SK-N-SH (cell line): ENCODE results near the gene ANKRD33B. TPM values are rescaled to one million over a fixed set of nuclear protein-coding genes. Genes with fewer than 3 reads are reported as not detected.

Experiments
- CTCF ChIA-PET: fragments of 300-600, 350-600 bp; formaldehyde crosslinking; extraction: SDS; loops from one replicate; lab custom pipeline; 2021; lab: Yijun Ruan, JAX
- POLR2A ChIA-PET: fragments of 350-600 bp; sonication (Branson Sonifier 250); formaldehyde crosslinking; extraction: SDS; loops from one replicate; lab custom pipeline; 2020; ENCODE audit warnings: antibody characterized with exemption, inconsistent platforms; lab: Yijun Ruan, JAX
- DNase-seq: peaks from one replicate; pipeline ENCODE4 v3.0.0; 2012
- H2AFZ ChIP-seq: fragments of 200-600 bp; sonication (generic); 2 replicates; pipeline ENCODE4 v1.8.1; 2016; ENCODE audit warnings: antibody characterized with exemption, mild to moderate bottlenecking, low read depth
- H3F3A ChIP-seq: fragments of 200-600 bp; sonication (generic); replicated peaks from 2 replicates; pipeline ENCODE3; 2016; ENCODE audit warnings: antibody characterized with exemption, mild to moderate bottlenecking; ENCODE audit not compliant: insufficient read depth
- H3K27ac ChIP-seq, 2 experiments: fragments of 200-500 bp in 1 of 2; fragments of 200-600 bp in 1 of 2; sonication (Bioruptor generic) in 1 of 2; sonication (generic), shearing (Covaris generic) in 1 of 2; 2 replicates each; pipeline versions ENCODE4 v1.5.1 to v1.6.1; 2014 to 2016; ENCODE audit warnings: low read depth in 2 of 2, inconsistent platforms in 1 of 2, low read length in 1 of 2, mild to moderate bottlenecking in 1 of 2, mixed read lengths in 1 of 2
- H3K27me3 ChIP-seq: fragments of 200-600 bp; sonication (generic), shearing (Covaris generic); 2 replicates; pipeline ENCODE4 v1.6.1; 2016; ENCODE audit warnings: mixed run types; ENCODE audit not compliant: insufficient read depth
- H3K36me3 ChIP-seq, 2 experiments: fragments of 200-500 bp in 1 of 2; fragments of 200-600 bp in 1 of 2; sonication (Bioruptor generic) in 1 of 2; sonication (generic) in 1 of 2; replicated peaks in 1 of 2; 2 replicates each; pipeline versions ENCODE3 to v1.5.1; 2014 to 2016; ENCODE audit warnings: low read length in 1 of 2, mild to moderate bottlenecking in 1 of 2; ENCODE audit not compliant: insufficient read depth in 2 of 2, control insufficient read depth in 1 of 2
- H3K4me1 ChIP-seq, 2 experiments: fragments of 200-500 bp in 1 of 2; fragments of 200-600 bp in 1 of 2; sonication (Bioruptor generic) in 1 of 2; sonication (generic), shearing (Covaris generic) in 1 of 2; 2 replicates each; pipeline versions ENCODE4 v1.5.1 to v1.6.1; 2014 to 2016; ENCODE audit warnings: low read depth in 1 of 2, low read length in 1 of 2, mixed run types in 1 of 2; ENCODE audit not compliant: insufficient read depth in 2 of 2, control insufficient read depth in 1 of 2
- H3K4me2 ChIP-seq: fragments of 200-600 bp; sonication (generic), shearing (Covaris generic); 2 replicates; pipeline ENCODE4 v1.6.1; 2017; ENCODE audit warnings: mixed run types
- H3K4me3 ChIP-seq, 2 experiments: fragments of 200-500 bp in 1 of 2; fragments of 200-600 bp in 1 of 2; sonication (Bioruptor generic) in 1 of 2; sonication (generic), shearing (Covaris generic) in 1 of 2; 2 replicates each; pipeline versions ENCODE4 v1.5.1 to v1.8.1; 2014 to 2016; ENCODE audit warnings: low read depth in 2 of 2, inconsistent platforms in 1 of 2, low read length in 1 of 2, mild to moderate bottlenecking in 1 of 2, mixed read lengths in 1 of 2, moderate library complexity in 1 of 2
- H3K79me2 ChIP-seq: fragments of 200-600 bp; sonication (generic); 2 replicates; pipeline ENCODE4 v1.8.1; 2017; ENCODE audit warnings: mild to moderate bottlenecking; ENCODE audit not compliant: insufficient read depth
- H3K9ac ChIP-seq: fragments of 200-600 bp; sonication (generic); 2 replicates; pipeline ENCODE4 v1.6.1; 2017; ENCODE audit warnings: mixed run types
- H3K9me2 ChIP-seq: fragments of 200-600 bp; sonication (generic); 2 replicates; pipeline ENCODE4 v1.6.1; 2017; ENCODE audit warnings: mixed run types
- H3K9me3 ChIP-seq: fragments of 200-600 bp; sonication (generic); 2 replicates; pipeline ENCODE4 v1.6.1; 2017; ENCODE audit warnings: mixed run types, mild to moderate bottlenecking, moderate library complexity
- H4K20me1 ChIP-seq: fragments of 200-600 bp; sonication (generic); 2 replicates; pipeline ENCODE4 v1.6.1; 2017; ENCODE audit warnings: mild to moderate bottlenecking, mixed run types; ENCODE audit not compliant: insufficient read depth
- ELF1 ChIP-seq: IDR thresholded peaks from 2 replicates; pipeline ENCODE4 v1.4.0; 2012
- EP300 ChIP-seq, 2 experiments: IDR thresholded peaks; 2 replicates each; pipeline versions ENCODE4 v1.4.0 to v1.6.1; 2012; ENCODE audit warnings: borderline replicate concordance in 1 of 2, low read depth in 1 of 2, low read length in 1 of 2
- FOSL2 ChIP-seq: IDR thresholded peaks from 2 replicates; pipeline ENCODE4 v1.4.0; 2012; ENCODE audit warnings: low read depth, mild to moderate bottlenecking, moderate library complexity, borderline replicate concordance
- FOXJ3 ChIP-seq: sonication (generic); formaldehyde crosslinking; IDR thresholded peaks from 2 replicates; pipeline ENCODE4 v1.5.1; 2020; ENCODE audit warnings: mild to moderate bottlenecking, missing genetic modification reagents
- GABPA ChIP-seq: IDR thresholded peaks from 2 replicates; pipeline ENCODE4 v1.4.0; 2012; ENCODE audit warnings: low read depth, mild to moderate bottlenecking
- IRF3 ChIP-seq: fragments of 150-350 bp; IDR thresholded peaks from 2 replicates; pipeline ENCODE4 v1.6.1; 2016; ENCODE audit warnings: mild to moderate bottlenecking, low read depth, low read length
- MAX ChIP-seq: IDR thresholded peaks from 2 replicates; pipeline ENCODE4 v1.4.0; 2012; ENCODE audit warnings: low read depth
- MEF2A ChIP-seq: IDR thresholded peaks from 2 replicates; pipeline ENCODE4 v1.4.0; 2012; ENCODE audit warnings: low read depth, borderline replicate concordance
- MXI1 ChIP-seq: IDR thresholded peaks from 2 replicates; pipeline ENCODE4 v1.6.1; 2012; ENCODE audit warnings: mild to moderate bottlenecking, low read depth, low read length, improper control_type of control experiment
- NRF1 ChIP-seq: IDR thresholded peaks from 2 replicates; pipeline ENCODE4 v1.6.1; 2012; ENCODE audit warnings: low read depth, mild to moderate bottlenecking, low read length
- PBX3 ChIP-seq: IDR thresholded peaks from 2 replicates; pipeline ENCODE4; 2012
- RCOR1 ChIP-seq: fragments of 150-350 bp; IDR thresholded peaks from 2 replicates; pipeline ENCODE4 v1.6.1; 2017; ENCODE audit warnings: antibody characterized with exemption, low read length
- RFX5 ChIP-seq: IDR thresholded peaks from 2 replicates; pipeline ENCODE4 v1.6.1; 2012; ENCODE audit warnings: mild to moderate bottlenecking, improper control_type of control experiment, low read length
- TCF12 ChIP-seq: IDR thresholded peaks from 2 replicates; pipeline ENCODE4 v1.4.0; 2012
- USF1 ChIP-seq: IDR thresholded peaks from 2 replicates; pipeline ENCODE4 v1.4.0; 2012; ENCODE audit warnings: low read depth, borderline replicate concordance
- WGBS: methylation state at CpG from one replicate; pipeline ENCODE4 v1.1.6; 2017; ENCODE audit warnings: low lambda C conversion rate; 5-methylcytosine and 5-hydroxymethylcytosine counted together
- polyA plus RNA-seq, 3 experiments: library from polyadenylated mRNA; depleted of rRNA; stranded (reverse); fragments of >200 nt; gene quantifications; 2 replicates each; pipeline ENCODE4 v1.2.3, GENCODE V29; 2012
- TF ChIP-seq, protein P1 (sequence below): IDR thresholded peaks from 2 replicates; pipeline ENCODE4 v1.6.1; 2012; ENCODE audit warnings: mild to moderate bottlenecking, low read depth, low read length, moderate library complexity
- TF ChIP-seq, protein P2 (sequence below): fragments of 150-350 bp; IDR thresholded peaks from 2 replicates; pipeline ENCODE4 v1.6.1; 2017; ENCODE audit warnings: antibody characterized with exemption, low read length, low read depth, borderline replicate concordance
- TF ChIP-seq, protein P3 (sequence below): IDR thresholded peaks from 2 replicates; pipeline ENCODE4 v1.4.0; 2012; ENCODE audit warnings: low read depth, borderline replicate concordance

The ANKRD33B gene
- polyA plus RNA-seq, 1 of the 3 experiments (the other 2 are of a cell fraction), result 1.8 TPM

DNA sequence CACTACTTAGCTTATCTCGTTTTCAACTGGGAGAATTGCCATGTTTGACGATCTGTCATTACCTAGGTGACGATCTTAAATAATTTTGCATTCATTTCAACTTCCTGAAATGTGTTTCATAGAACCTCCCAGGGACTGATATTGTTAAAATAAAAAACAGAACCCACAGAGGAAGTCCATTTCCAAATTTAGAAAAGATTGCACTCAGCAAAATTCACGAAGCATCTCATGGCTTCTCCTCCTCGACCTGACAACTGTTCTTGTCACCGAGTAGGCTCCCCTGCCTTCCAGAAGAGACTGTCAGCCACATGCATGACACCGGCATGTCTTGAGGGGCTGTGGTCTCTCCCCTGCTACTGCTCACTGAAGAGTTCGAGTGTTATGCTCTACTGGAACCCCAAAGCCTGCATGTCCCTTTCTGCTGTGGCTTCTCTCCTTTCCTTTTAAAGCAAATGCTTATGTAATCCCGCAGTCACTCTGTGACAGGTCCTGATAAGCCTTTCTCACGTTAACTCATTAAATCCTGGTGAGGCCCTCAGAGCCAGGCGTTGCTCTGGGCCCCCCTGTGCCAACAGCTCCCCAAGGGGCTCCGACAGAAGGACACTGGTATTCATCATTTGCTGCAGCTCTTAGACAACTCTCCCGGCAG, 26.8 kb upstream of the ANKRD33B start:
- H3F3A ChIP-seq, result peaks cover 5% of the 10 kb centered on the region
- H3K4me1 ChIP-seq, result peaks cover 6 to 7% of the 10 kb centered on the region in 2 experiments; a peak in 3 of 4 replicates
- no peaks in the 10 kb centered on the region for H3K79me2 ChIP-seq
- H3K4me2 ChIP-seq, result no peak overlapping the region
- H4K20me1 ChIP-seq, result no peaks in the 10 kb centered on the region
- no peak overlapping the region for H3K4me3 ChIP-seq
- no peak overlapping the region for H3K9ac ChIP-seq
- POLR2A ChIA-PET, result no interaction called here
- DNase-seq, result no peak
- no peaks in the 10 kb centered on the region for H3K27me3 ChIP-seq
- TF ChIP-seq FOXJ3 (CRISPR knock-in tag) (no peak), EP300 (IDR thresholded peaks at IDR 0.05; ENCODE audit: borderline replicate concordance in 1 of 2, low read depth in 1 of 2, low read length in 1 of 2) (no peak), FOSL2 (no peak), MXI1 (no peak), MEF2A (no peak), GABPA (no peak), NRF1 (no peak), PBX3 (no peak), ELF1 (no peak), TCF12 (no peak), RFX5 (no peak), USF1 (no peak), RCOR1 (no peak), IRF3 (no peak), MAX (no peak)
- TF ChIP-seq, protein P1, sequence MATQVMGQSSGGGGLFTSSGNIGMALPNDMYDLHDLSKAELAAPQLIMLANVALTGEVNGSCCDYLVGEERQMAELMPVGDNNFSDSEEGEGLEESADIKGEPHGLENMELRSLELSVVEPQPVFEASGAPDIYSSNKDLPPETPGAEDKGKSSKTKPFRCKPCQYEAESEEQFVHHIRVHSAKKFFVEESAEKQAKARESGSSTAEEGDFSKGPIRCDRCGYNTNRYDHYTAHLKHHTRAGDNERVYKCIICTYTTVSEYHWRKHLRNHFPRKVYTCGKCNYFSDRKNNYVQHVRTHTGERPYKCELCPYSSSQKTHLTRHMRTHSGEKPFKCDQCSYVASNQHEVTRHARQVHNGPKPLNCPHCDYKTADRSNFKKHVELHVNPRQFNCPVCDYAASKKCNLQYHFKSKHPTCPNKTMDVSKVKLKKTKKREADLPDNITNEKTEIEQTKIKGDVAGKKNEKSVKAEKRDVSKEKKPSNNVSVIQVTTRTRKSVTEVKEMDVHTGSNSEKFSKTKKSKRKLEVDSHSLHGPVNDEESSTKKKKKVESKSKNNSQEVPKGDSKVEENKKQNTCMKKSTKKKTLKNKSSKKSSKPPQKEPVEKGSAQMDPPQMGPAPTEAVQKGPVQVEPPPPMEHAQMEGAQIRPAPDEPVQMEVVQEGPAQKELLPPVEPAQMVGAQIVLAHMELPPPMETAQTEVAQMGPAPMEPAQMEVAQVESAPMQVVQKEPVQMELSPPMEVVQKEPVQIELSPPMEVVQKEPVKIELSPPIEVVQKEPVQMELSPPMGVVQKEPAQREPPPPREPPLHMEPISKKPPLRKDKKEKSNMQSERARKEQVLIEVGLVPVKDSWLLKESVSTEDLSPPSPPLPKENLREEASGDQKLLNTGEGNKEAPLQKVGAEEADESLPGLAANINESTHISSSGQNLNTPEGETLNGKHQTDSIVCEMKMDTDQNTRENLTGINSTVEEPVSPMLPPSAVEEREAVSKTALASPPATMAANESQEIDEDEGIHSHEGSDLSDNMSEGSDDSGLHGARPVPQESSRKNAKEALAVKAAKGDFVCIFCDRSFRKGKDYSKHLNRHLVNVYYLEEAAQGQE, result no peak
- TF ChIP-seq, protein P2, sequence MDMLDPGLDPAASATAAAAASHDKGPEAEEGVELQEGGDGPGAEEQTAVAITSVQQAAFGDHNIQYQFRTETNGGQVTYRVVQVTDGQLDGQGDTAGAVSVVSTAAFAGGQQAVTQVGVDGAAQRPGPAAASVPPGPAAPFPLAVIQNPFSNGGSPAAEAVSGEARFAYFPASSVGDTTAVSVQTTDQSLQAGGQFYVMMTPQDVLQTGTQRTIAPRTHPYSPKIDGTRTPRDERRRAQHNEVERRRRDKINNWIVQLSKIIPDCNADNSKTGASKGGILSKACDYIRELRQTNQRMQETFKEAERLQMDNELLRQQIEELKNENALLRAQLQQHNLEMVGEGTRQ, result no peak
- TF ChIP-seq, protein P3, sequence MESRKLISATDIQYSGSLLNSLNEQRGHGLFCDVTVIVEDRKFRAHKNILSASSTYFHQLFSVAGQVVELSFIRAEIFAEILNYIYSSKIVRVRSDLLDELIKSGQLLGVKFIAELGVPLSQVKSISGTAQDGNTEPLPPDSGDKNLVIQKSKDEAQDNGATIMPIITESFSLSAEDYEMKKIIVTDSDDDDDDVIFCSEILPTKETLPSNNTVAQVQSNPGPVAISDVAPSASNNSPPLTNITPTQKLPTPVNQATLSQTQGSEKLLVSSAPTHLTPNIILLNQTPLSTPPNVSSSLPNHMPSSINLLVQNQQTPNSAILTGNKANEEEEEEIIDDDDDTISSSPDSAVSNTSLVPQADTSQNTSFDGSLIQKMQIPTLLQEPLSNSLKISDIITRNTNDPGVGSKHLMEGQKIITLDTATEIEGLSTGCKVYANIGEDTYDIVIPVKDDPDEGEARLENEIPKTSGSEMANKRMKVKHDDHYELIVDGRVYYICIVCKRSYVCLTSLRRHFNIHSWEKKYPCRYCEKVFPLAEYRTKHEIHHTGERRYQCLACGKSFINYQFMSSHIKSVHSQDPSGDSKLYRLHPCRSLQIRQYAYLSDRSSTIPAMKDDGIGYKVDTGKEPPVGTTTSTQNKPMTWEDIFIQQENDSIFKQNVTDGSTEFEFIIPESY, result no peak
- CTCF ChIA-PET, result interaction anchor here (0.9 kb wide), 1 partner anchor 9 kb away, joined by 3 read pairs; no protein-coding TSS in a partner anchor
- H2AFZ ChIP-seq, result 0 out of 2 replicates have a peak overlapping the region, but pooled peaks have one; percentile 30
- H3K9me2 ChIP-seq, result no peaks in the 10 kb centered on the region
- H3K27ac ChIP-seq, result no peak overlapping the region
- 86% methylated on average over 13 of the region's 13 CpGs for WGBS
- no peaks in the 10 kb centered on the region for H3K9me3 ChIP-seq
- no peaks in the 10 kb centered on the region for H3K36me3 ChIP-seq
